Measurements from ENCODE around the gene SND1.

SND1 gene

DNA sequence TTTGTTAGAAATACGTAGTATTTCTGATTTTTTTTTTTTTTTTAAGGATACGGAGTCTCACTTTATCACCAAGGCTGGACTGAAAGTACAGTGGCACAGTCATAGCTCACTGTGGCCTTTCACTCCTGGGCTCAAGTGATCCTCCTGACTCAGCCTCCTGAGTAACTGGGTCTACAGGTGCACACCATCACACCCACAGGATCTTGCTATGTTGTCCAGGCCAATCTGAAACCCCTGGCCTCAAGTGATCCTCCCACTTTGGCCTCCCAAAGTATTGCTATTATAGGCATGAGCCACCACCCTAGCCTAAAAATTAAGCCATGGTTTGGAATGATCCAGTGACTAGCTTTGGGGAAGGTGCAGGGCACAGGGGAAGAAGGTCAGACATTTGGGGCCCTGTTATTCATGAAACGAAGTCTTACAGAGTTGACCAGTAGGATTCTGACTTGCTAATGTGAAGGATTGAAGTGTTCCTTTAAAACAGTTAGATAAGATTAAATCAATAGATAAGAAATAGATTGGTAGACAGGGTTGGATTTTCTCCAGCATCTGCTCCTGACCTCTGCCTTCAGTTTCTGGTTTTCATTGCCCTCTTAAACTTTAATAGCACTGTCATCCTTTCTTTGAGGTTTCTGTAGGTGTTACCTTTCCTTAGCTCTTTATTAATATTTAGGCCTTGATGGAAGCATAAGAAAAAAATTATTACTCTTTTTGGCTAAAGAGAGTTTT lies 257.6 kb downstream of the SND1 start:
- TF ChIP-seq, protein P1, sequence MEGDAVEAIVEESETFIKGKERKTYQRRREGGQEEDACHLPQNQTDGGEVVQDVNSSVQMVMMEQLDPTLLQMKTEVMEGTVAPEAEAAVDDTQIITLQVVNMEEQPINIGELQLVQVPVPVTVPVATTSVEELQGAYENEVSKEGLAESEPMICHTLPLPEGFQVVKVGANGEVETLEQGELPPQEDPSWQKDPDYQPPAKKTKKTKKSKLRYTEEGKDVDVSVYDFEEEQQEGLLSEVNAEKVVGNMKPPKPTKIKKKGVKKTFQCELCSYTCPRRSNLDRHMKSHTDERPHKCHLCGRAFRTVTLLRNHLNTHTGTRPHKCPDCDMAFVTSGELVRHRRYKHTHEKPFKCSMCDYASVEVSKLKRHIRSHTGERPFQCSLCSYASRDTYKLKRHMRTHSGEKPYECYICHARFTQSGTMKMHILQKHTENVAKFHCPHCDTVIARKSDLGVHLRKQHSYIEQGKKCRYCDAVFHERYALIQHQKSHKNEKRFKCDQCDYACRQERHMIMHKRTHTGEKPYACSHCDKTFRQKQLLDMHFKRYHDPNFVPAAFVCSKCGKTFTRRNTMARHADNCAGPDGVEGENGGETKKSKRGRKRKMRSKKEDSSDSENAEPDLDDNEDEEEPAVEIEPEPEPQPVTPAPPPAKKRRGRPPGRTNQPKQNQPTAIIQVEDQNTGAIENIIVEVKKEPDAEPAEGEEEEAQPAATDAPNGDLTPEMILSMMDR (IDR thresholded peaks at IDR 0.05), result no peak

DNA sequence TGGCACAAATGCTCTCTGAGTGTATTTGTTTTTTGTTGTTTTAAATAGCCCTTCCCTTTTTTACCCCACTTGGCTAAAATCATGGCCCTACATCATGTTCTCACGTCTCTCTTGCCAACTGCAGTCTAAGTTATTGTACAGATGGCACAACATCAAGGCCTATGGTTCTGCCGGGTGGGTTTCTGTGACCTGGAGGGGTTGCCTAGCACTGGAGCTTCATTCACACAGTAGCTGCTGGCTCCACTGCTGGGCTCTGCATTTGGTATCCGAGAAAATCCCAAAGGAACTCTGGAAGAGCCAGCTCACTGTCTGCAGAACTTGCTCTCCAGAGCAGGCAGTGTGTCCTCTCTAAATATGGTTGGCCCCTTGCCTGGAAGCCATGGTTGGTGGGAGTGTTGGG lies 258.7 kb downstream of the SND1 start:
- TF ChIP-seq, protein P1 (IDR thresholded peaks at IDR 0.05), result no peak

DNA sequence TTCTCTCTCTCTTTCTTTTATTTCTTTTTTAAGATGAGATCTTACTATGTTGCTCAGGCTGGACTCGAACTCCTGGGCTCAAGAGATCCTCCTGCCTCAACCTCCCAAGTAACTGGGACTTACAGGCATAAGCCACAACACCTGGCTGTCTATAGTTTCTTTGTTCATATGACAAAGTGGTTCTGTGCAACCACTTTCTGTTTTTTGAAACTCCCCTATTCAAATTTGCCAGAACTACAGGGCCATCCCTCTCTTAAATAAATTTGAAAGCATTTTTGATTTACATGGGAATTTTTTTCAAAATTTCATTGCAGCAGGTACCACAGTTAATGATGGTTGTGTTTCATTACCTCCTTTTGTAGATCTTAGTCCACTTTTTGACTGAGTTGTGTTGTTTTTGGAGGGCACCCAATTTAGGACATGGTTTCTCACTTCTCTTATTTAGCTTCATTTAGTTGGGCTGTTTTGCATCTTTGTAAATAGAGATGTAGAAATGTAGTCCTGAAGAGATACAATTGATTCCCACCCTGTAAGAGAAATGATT lies 260.0 kb downstream of the SND1 start:
- TF ChIP-seq, protein P1 (IDR thresholded peaks at IDR 0.05), result no peak

DNA sequence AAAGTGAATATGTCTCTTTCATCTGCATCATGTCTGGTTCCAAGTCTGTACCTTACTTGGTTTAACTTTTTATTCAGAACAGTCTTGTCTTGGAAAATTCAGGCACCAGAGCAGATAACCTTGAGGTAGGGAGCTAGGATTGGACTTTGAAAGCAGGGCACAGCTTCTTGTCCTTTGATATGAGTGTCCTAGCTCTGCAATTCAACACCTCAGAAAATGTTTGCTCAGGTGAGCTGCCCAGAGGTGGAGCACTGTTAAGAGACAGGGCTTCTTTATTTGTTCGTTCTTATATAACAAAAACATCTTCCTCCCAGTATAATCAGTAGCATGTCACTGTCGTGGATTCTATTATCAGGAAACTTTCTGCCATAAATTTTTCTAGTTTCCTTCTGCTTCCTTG lies 260.9 kb downstream of the SND1 start:
- TF ChIP-seq, protein P1 (IDR thresholded peaks at IDR 0.05), result no peak

DNA sequence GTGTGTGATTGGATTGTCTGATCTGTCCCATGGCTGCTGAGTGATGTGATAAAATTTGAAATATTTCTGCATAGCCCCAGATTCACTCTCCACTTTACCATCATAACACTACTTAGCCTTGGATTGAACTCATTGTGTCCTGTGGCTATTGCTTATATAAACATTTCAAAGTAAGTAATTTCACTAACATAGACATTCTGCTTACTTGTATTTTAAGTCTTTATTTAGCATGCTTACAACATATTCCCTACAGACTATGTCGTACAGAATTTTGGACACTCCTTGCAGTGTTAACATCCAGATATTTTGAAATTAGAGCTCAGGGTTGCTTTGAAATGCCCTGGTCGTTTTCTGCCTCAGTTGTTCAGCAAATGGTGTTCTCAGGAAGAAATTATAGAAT lies 261.7 kb downstream of the SND1 start:
- TF ChIP-seq, protein P1 (IDR thresholded peaks at IDR 0.05), result no peak

DNA sequence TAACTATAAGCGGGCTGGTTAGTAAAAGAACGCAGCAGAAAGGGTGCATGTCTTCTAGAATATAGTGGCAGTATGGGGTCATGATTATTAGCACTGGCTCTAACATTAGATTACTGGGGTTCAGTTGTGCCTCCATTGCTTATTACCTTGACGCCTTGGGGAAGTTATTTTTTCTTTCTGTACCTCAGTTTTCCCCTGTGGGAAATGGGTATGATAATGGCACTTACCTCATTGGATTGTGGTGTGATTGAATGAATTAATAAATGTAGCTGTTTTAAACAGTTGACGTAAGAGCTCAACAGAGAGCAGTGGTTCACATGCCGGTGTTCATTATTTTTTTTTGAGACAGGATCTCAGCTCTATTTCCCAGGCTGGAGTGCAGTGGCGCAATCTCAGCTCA lies 262.7 kb downstream of the SND1 start:
- TF ChIP-seq, protein P1 (IDR thresholded peaks at IDR 0.05), result no peak

DNA sequence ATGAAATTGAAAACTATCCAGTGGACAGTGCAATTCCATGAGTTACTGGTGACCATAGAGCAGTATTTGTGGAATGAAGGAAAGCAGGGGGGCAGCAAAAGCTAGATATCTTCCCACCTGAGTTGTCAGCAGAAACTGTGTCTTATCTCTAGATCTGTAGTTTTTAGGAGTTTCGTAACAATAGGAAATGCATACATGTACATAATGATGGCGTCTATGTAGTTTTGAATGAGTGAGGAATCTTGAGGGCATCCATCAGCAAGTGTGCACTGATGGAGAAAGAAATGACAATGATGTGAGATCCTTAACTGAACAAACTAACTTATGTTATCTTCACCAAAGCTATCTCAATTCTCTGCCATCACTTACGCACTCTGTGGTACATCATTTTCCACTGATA lies 264.7 kb downstream of the SND1 start:
- TF ChIP-seq, protein P1 (IDR thresholded peaks at IDR 0.05), result no peak

All from LNCAP (cell line).